CD4-positive, alpha-beta T cell treated with Interleukin-1 beta for 1 hour (primary cell): ENCODE data around the gene FNBP1L.

Experiments
- DNase-seq, 2 donors: peaks; one replicate each; pipeline ENCODE4 v3.0.0-alpha.2; 2020 to 2022

FNBP1L gene

GRCh38 chr1:93495911-93496310, 48.0 kb downstream of the FNBP1L start:
- DNase-seq = no peak

- no peak for DNase-seq
These were observed 48.6 kb downstream of the FNBP1L start for GRCh38 chr1:93496520-93496919.

- no peak for DNase-seq
These were observed 51.2 kb downstream of the FNBP1L start for GRCh38 chr1:93499075-93499474.

- DNase-seq = no peak
These were observed 51.6 kb downstream of the FNBP1L start for GRCh38 chr1:93499533-93499932.

GRCh38 chr1:93500275-93500674, 52.4 kb downstream of the FNBP1L start:
- no peak for DNase-seq

- DNase-seq = no peak
These were observed 53.5 kb downstream of the FNBP1L start for GRCh38 chr1:93501399-93501798.

- no peak for DNase-seq
These were observed 54.0 kb downstream of the FNBP1L start for GRCh38 chr1:93501829-93502369.

GRCh38 chr1:93502571-93502970, 54.7 kb downstream of the FNBP1L start:
- no peak for DNase-seq

- DNase-seq = no peak
These were observed 55.2 kb downstream of the FNBP1L start for GRCh38 chr1:93503163-93503562.

GRCh38 chr1:93503816-93504215, 55.9 kb downstream of the FNBP1L start:
- no peak for DNase-seq

GRCh38 chr1:93504247-93505033, 56.5 kb downstream of the FNBP1L start:
- DNase-seq = no peak

- DNase-seq = no peak
These were observed 58.2 kb downstream of the FNBP1L start for GRCh38 chr1:93506126-93506525.

- no peak for DNase-seq
These were observed 68.2 kb downstream of the FNBP1L start for GRCh38 chr1:93516164-93516563.

- no peak for DNase-seq
These were observed 70.6 kb downstream of the FNBP1L start for GRCh38 chr1:93518516-93518915.

GRCh38 chr1:93519199-93519829, 71.4 kb downstream of the FNBP1L start:
- no peak for DNase-seq

GRCh38 chr1:93521618-93522017, 73.7 kb downstream of the FNBP1L start:
- no peak for DNase-seq

- no peak for DNase-seq
These were observed 74.8 kb downstream of the FNBP1L start for GRCh38 chr1:93522721-93523120.

- no peak for DNase-seq
These were observed 77.5 kb downstream of the FNBP1L start for GRCh38 chr1:93525431-93525830.

- DNase-seq = no peak
These were observed 78.5 kb downstream of the FNBP1L start for GRCh38 chr1:93526431-93526830.

GRCh38 chr1:93528412-93528811, 80.5 kb downstream of the FNBP1L start:
- DNase-seq = no peak

- no peak for DNase-seq
These were observed 83.3 kb downstream of the FNBP1L start for GRCh38 chr1:93531193-93531592.

GRCh38 chr1:93532780-93533378, 85.0 kb downstream of the FNBP1L start:
- DNase-seq = no peak

GRCh38 chr1:93533677-93534076, 85.8 kb downstream of the FNBP1L start:
- DNase-seq = no peak

GRCh38 chr1:93537396-93537795, 89.5 kb downstream of the FNBP1L start:
- no peak for DNase-seq
